Stimulated activated CD4-positive, alpha-beta T cell treated with anti-CD3 and anti-CD28 coated beads, Interleukin-15, amount 100 ng/mL, for 48 hours (primary cell): Measurements from ENCODE around the gene EDDM13.
"Not testable (repeated sequence)": the region's sequence is repeated elsewhere in the genome, so short reads cannot be mapped to it uniquely, and the experiment has no call there.

Experiments used
- DNase-seq, 2 donors: peaks; one replicate each; pipeline ENCODE4 v3.0.0-alpha.2; 2020; ENCODE audit warnings: low read depth in 2 of 2

The EDDM13 gene

DNA sequence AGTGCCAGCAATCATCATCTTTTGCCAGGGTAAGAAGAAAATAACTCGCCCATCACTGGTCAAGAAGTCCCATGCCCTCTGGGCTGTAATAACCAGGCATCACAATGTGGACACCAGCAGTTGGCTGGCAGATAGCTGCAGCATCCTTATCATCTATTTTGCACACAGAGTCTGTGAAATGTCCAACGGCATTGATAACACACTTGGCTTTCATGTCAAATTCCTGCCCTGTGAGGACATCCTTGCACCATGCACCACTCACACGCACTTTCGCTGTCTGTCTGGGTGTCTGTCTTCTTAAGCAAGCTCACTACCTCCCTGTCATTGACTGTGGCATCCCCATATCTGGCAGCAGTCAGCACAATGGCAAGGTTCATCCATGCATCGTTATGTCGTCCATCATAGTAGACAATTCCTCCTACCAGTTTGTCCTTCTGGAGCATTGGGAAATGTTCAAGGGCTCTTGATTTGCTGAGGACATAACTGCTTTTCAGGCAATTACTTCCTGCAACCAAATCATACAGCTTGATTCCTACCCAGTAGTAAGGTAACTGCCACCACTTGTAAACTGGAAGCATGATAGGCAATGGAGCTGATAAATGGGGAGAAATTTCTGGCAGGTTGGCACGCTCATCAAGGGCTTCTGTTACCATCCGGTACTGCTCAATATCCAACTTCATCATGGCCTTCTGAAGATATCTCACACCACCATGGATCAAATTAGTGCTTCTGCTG is 48.9 kb downstream of the EDDM13 start:
- no peak for DNase-seq

DNA sequence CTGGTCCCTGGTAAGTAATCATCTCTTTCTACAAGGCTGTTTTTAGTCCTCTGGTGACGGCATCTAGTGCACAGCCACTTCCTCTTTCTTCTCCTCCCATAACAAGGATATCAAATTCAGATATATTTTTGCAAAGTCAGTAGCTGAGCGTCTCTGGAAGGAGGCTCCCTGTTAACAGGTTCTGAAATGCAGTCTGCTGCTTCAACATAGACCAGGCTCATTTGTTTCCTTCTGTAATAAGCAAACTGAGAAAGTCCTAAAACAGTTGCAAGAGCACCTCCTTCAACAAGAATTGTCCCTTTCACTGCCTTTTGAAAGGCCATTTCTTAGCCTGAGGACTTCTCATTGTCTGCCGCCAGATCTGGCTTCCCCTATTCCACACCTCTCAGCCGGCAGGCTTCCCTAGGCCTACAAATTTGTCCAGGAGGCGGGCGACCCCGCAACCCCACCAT is 49.5 kb downstream of the EDDM13 start:
- DNase-seq, result no peak

DNA sequence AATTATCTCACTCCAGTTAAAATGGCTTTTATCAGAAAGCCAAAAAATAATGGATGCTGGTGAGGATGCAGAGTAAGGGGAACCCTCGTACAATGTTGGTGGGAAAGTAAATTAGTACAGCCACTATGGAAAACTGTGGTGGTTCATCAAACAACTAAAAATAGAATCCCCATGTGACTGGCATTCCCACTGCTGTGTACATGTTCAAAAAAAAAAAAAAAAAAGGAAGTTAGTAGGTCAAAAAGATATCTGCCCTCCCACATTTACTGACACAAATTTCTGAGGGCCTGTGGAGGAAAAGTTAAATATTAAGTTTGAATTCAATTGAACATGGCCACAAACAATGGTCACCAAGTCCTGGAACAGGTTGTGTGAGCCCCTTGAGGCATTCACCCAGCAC is 51.9 kb downstream of the EDDM13 start:
- no peak for DNase-seq

DNA sequence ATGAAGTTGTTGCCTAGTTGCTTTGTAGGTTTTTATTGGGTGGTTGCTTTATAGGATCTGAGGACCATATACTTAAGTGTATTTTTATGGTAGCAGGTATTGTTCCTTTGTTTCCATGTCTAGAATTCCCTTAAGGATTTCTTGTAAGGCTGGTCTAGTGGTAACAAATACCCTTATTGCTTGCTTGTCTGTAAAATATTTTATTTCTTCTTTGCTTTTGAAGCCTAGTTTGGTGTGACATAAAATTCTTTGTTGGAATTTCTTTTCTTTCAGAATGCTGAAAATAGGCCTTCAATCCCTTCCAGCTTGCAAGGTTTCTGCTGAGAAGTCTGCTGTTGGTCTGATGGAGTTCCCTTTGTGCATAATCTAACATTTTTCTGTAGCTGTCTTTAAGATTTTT is 60.1 kb downstream of the EDDM13 start:
- no peak for DNase-seq

DNA sequence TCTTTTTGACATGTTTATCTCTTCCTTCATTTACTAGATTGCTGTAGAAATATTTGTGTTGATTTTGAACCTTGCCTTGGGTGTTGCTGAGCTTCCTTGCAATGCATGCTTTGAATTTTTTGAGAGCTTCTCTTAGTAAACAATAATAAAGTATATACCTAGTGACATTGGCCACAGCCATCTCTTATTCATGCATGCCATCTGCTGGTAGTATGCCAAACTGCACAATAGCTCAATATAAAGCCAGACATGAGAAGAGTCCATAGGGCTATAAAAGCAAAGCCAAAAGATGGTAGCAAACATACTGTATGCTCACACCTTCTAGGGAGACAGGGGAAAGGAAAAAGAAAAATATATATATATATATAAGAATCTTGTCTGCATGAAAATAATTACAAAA is 61.0 kb downstream of the EDDM13 start:
- DNase-seq, result peak in 1 of 2 donors; percentile 23

DNA sequence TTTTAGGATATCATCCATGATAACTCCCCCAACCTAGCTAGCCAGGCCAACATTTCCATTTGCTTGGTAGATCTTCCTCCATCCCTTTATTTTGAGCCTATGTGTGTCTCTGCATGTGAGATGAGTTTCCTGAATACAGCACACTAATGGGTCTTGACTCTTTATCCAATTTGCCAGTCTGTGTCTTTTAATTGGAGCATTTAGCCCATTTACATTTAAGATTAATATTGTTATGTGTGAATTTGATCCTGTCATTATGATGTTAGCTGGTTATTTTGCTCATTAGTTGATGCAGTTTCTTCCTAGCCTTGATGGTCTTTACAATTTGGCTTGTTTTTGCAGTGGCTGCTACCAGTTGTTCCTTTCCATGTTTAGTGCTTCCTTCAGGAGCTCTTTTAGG is 62.8 kb downstream of the EDDM13 start:
- DNase-seq, result not testable (repeated sequence)

DNA sequence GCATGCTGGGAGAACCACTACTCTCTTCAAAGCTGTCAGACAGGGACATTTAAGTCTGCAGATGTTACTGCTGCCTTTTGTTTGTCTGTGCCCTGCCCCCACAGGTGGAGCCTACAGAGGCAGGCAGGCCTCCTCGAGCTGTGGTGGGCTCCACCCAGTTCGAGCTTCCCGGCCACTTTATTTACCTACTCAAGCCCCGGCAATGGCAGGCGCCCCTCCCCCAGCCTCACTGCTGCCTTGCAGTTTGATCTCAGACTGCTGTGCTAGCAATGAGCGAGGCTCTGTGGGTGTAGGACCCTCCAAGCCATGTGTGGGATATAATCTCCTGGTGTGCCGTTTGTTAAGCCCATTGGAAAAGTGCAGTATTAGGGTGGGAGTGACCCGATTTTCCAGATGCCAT is 64.5 kb downstream of the EDDM13 start:
- not testable (repeated sequence) for DNase-seq

DNA sequence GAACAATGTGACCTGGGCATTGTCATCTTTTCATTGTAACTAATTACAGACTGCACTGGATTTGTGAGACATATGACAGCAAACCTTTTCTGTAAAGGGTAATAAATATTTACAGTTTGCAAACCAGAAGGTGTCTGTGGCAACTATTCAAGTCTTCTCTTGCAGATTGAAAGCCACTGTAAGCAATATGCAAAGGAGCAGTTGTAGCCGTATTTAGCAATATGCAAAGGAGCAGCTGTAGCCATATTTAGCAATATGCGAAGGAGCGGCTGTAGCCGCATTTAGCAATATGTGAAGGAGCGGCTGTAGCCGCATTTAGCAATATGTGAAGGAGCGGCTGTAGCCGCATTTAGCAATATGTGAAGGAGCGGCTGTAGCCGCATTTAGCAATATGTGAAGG is 66.5 kb downstream of the EDDM13 start:
- DNase-seq, result not testable (repeated sequence)

DNA sequence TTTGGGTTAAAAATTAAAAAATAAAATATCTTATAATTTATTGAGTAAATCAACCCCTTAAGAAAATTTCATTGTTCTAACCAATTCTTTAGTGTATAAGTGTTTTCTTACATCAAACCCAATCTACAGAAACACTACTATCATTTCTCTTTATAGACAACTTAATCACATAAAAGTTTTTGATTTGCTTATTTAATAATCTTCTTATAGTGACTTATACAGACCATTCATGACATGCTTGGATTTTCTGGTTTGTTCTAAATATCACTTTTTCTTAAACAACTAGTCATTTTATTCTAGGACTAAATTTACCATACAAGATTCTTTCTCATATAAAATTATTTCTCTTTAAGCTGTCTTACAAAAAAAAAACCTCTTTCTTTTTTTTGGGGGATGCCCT is 69.4 kb downstream of the EDDM13 start:
- no peak for DNase-seq

DNA sequence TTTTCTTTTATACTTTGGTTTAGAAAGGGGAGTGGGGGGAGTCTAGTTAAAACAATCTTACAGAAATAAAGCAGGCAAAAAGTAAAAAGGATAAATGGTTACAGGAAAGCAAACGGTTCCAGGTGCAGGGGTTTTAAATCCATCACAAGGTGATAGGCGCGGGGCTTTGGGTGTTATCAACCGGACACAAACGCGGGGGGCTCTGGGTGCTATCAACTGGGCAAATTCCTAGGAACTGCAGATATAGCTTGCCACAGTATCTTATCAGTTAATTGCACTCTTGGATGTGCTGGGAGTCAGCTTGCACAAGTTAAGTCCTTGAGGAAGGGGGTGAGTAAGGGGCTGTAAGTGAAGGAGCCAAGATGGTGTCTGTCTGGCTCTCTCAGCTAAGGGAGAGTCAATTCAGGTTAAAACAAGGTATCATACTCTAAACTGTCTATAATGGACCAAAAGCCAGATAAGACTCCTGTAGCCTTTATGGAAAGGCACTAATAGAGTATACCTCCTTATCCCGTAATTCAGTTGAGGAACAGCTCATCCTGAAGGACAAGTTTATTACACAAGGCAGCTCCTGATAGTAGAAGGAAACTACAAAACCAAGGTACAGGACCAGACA is 74.7 kb downstream of the EDDM13 start:
- DNase-seq, result no peak

DNA sequence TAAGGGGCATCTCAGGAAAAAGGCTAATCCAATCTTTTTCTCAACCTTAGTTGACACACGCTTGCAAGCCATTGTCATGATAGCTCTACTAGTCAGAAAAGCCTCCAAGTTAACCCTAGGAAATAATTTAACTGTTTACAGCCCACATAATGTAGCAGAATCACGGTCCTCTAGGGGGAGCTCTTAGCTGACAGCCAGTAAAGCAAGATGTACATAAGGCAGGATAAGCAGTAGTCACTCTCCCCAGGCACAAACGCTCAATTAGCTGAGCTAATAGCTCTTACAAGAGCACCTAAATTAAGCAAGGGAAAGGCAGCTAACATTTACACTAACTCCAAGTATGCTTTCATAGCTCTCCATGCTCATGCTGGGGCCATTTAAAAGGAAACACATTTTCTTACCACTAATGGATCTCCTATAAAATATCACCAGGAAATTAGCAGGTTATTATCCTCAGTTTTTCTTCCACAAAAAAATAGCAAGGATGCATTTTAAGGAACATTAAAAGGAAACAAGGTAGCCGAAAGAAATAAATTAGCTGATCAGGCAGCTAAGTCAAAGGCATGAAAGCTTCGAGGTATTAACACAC is 75.8 kb downstream of the EDDM13 start:
- peak in 1 of 2 donors; percentile 24 for DNase-seq

DNA sequence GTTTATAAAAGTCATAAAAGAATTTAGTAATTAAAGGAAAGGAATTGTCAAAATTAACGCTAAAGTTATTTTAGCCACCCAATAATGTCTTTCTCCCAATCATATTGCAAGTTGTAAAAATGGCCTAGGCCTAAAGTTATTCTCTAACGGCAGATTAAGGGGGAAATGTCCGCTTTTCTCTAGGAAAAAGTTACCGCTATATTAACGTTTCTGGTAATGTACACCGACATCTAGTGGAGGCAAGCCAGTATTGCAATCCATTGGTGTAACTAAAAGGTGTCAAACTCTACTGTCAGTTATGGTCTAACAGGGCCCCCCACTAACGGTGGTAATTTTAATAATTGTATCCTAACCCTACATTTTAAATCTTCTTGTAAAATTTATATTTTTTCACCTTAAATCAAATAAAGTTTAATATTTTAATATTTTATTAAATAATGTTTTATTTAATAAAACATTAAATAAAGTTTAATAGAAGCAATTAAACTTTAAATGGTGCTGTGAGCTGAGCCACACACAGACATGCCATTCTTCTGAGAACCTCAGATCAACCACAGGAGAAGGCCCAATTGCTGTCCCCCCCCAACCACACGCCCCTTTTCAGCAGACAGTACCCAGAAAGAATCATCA is 78.0 kb downstream of the EDDM13 start:
- DNase-seq, result peak; percentile 9 to 51

DNA sequence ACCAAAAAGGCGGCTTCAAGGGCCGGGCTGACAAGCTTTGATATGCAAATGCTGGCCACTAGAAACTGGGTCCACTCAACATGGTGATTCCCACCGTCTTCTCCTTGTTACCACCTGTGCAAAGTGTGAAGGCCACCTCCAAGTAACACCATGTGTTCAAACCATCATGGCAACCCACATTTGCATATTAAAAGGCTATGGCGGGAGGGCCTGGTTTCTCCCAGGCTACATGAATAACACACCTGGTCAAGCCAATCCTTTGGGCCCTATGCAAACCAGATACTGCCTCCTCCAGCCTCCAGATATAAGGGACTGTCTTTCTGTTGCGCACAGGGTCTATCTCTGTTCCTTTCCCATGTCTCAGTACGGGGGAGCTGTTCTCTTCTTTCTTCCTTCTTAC is 78.7 kb downstream of the EDDM13 start:
- DNase-seq, result no peak

DNA sequence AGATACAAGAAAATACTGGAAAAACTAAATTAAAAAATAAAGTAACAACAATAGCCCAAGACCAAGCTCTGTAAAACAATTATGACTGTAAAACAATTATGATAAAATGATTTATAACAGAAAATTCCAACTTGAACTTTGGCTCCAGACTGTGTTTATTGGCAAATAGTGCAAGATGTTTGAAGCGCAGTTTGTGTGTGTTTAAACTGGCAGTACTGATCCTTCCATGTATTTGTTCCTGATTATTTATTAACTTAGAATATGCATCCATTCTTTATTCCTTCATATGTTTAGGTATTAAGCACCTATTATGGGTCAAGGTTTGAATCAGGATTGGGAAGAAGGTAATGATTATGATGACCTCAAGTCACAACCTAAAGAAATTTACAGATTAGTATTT is 83.0 kb downstream of the EDDM13 start:
- DNase-seq, result no peak

DNA sequence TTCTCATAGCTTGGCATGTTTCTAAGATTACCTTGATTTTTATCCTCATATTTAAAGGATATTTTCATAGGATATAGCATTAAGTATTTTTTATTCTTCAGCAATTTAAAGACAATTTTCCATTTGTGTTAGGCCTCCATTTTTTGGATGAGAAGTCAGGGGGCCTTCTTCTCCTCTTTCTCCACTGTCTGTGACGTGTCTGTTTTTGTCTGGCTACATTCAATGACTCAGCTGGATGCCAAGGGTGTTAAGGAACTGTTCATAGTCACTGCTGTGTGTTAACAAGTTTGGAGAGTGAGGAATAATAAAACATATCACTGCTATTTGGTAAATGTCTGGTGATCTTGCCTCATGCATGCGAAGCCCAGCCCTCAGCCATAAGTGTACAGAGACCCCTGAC is 84.4 kb downstream of the EDDM13 start:
- DNase-seq, result no peak
